Fibroblast of lung (primary cell): ENCODE measurements around the gene TACC2.
"Not testable (repeated sequence)": the region's sequence is repeated elsewhere in the genome, so short reads cannot be mapped to it uniquely, and the experiment has no call there.

Source experiments
- CTCF ChIP-seq, 2 donors: IDR thresholded peaks in 1 of 2; conservative IDR thresholded peaks in 1 of 2; 1 replicate in 1 of 2; 2 replicates in 1 of 2; pipeline ENCODE4 v1.5.1; 2011 to 2012; ENCODE audit warnings: low read length in 2 of 2, control low read depth in 1 of 2, inconsistent platforms in 1 of 2, low read depth in 1 of 2, mild to moderate bottlenecking in 1 of 2
- EZH2 ChIP-seq: IDR thresholded peaks from 2 replicates; pipeline ENCODE4 v1.5.1; 2012; ENCODE audit warnings: low read length, control low read depth, mild to moderate bottlenecking; ENCODE audit errors: missing control alignments

GRCh38 chr10:121969086-121969485 is 19.9 kb upstream of the TACC2 start:
- TF ChIP-seq CTCF (conservative IDR thresholded peaks at IDR 0.05 in 1 of 2, IDR thresholded peaks at IDR 0.05 in 1 of 2; ENCODE audit: low read depth in 1 of 2, low read length in 2 of 2); EZH2: not testable (repeated sequence)
